GM18511 (cell line): ENCODE measurements around the gene BNC2.
"Not testable (repeated sequence)": the region's sequence is repeated elsewhere in the genome, so short reads cannot be mapped to it uniquely, and the experiment has no call there.

Experiments
- ATAC-seq: cut with Tn5 transposase; IDR thresholded peaks from one replicate; pipeline ENCODE4 v1.9.1; 2021; ENCODE audit warnings: mild to moderate bottlenecking, moderate library complexity; ENCODE audit not compliant: unreplicated experiment

The BNC2 gene

GRCh38 chr9:16438831-16439230 lies 431.6 kb downstream of the BNC2 start:
- ATAC-seq = not testable (repeated sequence)

GRCh38 chr9:16436545-16436944 lies 433.9 kb downstream of the BNC2 start:
- ATAC-seq = no peak

GRCh38 chr9:16434526-16434925 lies 435.9 kb downstream of the BNC2 start:
- ATAC-seq = no peak

- ATAC-seq = no peak
These were observed 437.0 kb downstream of the BNC2 start for GRCh38 chr9:16433494-16433893.

GRCh38 chr9:16431666-16432392 lies 438.6 kb downstream of the BNC2 start:
- no peak for ATAC-seq

GRCh38 chr9:16429671-16430070 lies 440.8 kb downstream of the BNC2 start:
- no peak for ATAC-seq

- ATAC-seq = no peak
These were observed 442.5 kb downstream of the BNC2 start for GRCh38 chr9:16427873-16428427.

GRCh38 chr9:16426716-16427115 lies 443.8 kb downstream of the BNC2 start:
- no peak for ATAC-seq

GRCh38 chr9:16425562-16426231 lies 444.8 kb downstream of the BNC2 start:
- ATAC-seq = no peak

- no peak for ATAC-seq
These were observed 448.4 kb downstream of the BNC2 start for GRCh38 chr9:16422114-16422513.

GRCh38 chr9:16421532-16421931 lies 448.9 kb downstream of the BNC2 start:
- ATAC-seq = no peak

GRCh38 chr9:16419124-16419523 lies 451.3 kb downstream of the BNC2 start:
- ATAC-seq = no peak

- no peak for ATAC-seq
These were observed 451.7 kb downstream of the BNC2 start for GRCh38 chr9:16418721-16419120.

- no peak for ATAC-seq
These were observed 452.7 kb downstream of the BNC2 start for GRCh38 chr9:16417749-16418148.

GRCh38 chr9:16417161-16417560 lies 453.3 kb downstream of the BNC2 start:
- no peak for ATAC-seq

- ATAC-seq = no peak
These were observed 456.0 kb downstream of the BNC2 start for GRCh38 chr9:16414451-16414850.

GRCh38 chr9:16413509-16414016 lies 456.9 kb downstream of the BNC2 start:
- no peak for ATAC-seq

- ATAC-seq = no peak
These were observed 457.7 kb downstream of the BNC2 start for GRCh38 chr9:16412740-16413139.

GRCh38 chr9:16411311-16411710 lies 459.2 kb downstream of the BNC2 start:
- ATAC-seq = no peak

- no peak for ATAC-seq
These were observed 459.7 kb downstream of the BNC2 start for GRCh38 chr9:16410601-16411280.

GRCh38 chr9:16407617-16408016 lies 462.9 kb downstream of the BNC2 start:
- ATAC-seq = no peak
